ENCODE measurements around the gene CD83. TPM values are rescaled to one million over a fixed set of nuclear protein-coding genes. Genes with fewer than 3 reads are reported as not detected.
"Not testable (repeated sequence)": the region's sequence is repeated elsewhere in the genome, so short reads cannot be mapped to it uniquely, and the experiment has no call there.

CD83 gene
- total RNA-seq, 1 donor: 1.4 TPM

GRCh38 chr6:14072084-14072483 lies 45.5 kb upstream of the CD83 start:
- Histone ChIP-seq H3K4me2 (ENCODE audit: insufficient read depth, low read length) (no peak overlapping the region), H4K20me1 (ENCODE audit: insufficient read depth, low read length) (no peaks in the 10 kb centered on the region), H3K27ac (ENCODE audit: low read depth, low read length) (no peak overlapping the region), H3K79me2 (ENCODE audit: insufficient read depth, low read length) (no peaks in the 10 kb centered on the region), H2AFZ (ENCODE audit: low read length) (no peak overlapping the region), H3K4me3 (ENCODE audit: insufficient read depth, low read length) (no peak overlapping the region), H3K4me1 (ENCODE audit: insufficient read depth, low read length) (peaks cover 24% of the 10 kb centered on the region), H3K36me3 (ENCODE audit: insufficient read depth, low read length) (no peaks in the 10 kb centered on the region), H3K27me3 (ENCODE audit: insufficient read depth, low read length) (no peaks in the 10 kb centered on the region), H3K9me3 (ENCODE audit: low read depth, low read length) (no peaks in the 10 kb centered on the region)
- peak; percentile 30 for DNase-seq (ENCODE audit: insufficient read length, low spot score, missing footprints)
- TF ChIP-seq CTCF (IDR thresholded peaks at IDR 0.05; ENCODE audit: extremely low read depth, low read depth, low read length): no peak

- DNase-seq (ENCODE audit: insufficient read length, low spot score, missing footprints); H3K36me3 ChIP-seq (ENCODE audit: insufficient read depth, low read length); H2AFZ ChIP-seq (ENCODE audit: low read length); H3K27me3 ChIP-seq (ENCODE audit: insufficient read depth, low read length); H3K79me2 ChIP-seq (ENCODE audit: insufficient read depth, low read length); H3K9me3 ChIP-seq (ENCODE audit: low read depth, low read length); H3K4me1 ChIP-seq (ENCODE audit: insufficient read depth, low read length); H3K4me2 ChIP-seq (ENCODE audit: insufficient read depth, low read length); H3K27ac ChIP-seq (ENCODE audit: low read depth, low read length); H3K4me3 ChIP-seq (ENCODE audit: insufficient read depth, low read length); H4K20me1 ChIP-seq (ENCODE audit: insufficient read depth, low read length): not testable (repeated sequence)
Measured at GRCh38 chr6:14073561-14074354, 43.8 kb upstream of the CD83 start.

GRCh38 chr6:14074476-14075094 lies 43.0 kb upstream of the CD83 start:
- H3K9me3 ChIP-seq (ENCODE audit: low read depth, low read length): no peaks in the 10 kb centered on the region
- H4K20me1 ChIP-seq (ENCODE audit: insufficient read depth, low read length): no peaks in the 10 kb centered on the region
- peak overlapping the region; percentile 42 for H3K27ac ChIP-seq (ENCODE audit: low read depth, low read length)
- DNase-seq (ENCODE audit: insufficient read length, low spot score, missing footprints): no peak
- H3K27me3 ChIP-seq (ENCODE audit: insufficient read depth, low read length): no peaks in the 10 kb centered on the region
- no peaks in the 10 kb centered on the region for H3K79me2 ChIP-seq (ENCODE audit: insufficient read depth, low read length)
- no peaks in the 10 kb centered on the region for H3K36me3 ChIP-seq (ENCODE audit: insufficient read depth, low read length)
- H3K4me3 ChIP-seq (ENCODE audit: insufficient read depth, low read length): peak overlapping the region; percentile 64
- H3K4me2 ChIP-seq (ENCODE audit: insufficient read depth, low read length): peak overlapping the region; percentile 77
- peaks cover 14% of the 10 kb centered on the region for H3K4me1 ChIP-seq (ENCODE audit: insufficient read depth, low read length)
- H2AFZ ChIP-seq (ENCODE audit: low read length): peak overlapping the region; percentile 86
- no peak for TF ChIP-seq CTCF (IDR thresholded peaks at IDR 0.05; ENCODE audit: extremely low read depth, low read depth, low read length)

GRCh38 chr6:14075095-14075503 lies 42.5 kb upstream of the CD83 start:
- Histone ChIP-seq H3K79me2 (ENCODE audit: insufficient read depth, low read length) (no peaks in the 10 kb centered on the region), H3K36me3 (ENCODE audit: insufficient read depth, low read length) (no peaks in the 10 kb centered on the region), H3K4me3 (ENCODE audit: insufficient read depth, low read length) (peak overlapping the region; percentile 64), H3K27me3 (ENCODE audit: insufficient read depth, low read length) (no peaks in the 10 kb centered on the region), H3K4me1 (ENCODE audit: insufficient read depth, low read length) (peaks cover 16% of the 10 kb centered on the region), H3K4me2 (ENCODE audit: insufficient read depth, low read length) (peak overlapping the region; percentile 77), H4K20me1 (ENCODE audit: insufficient read depth, low read length) (no peaks in the 10 kb centered on the region), H3K27ac (ENCODE audit: low read depth, low read length) (peak overlapping the region; percentile 42), H3K9me3 (ENCODE audit: low read depth, low read length) (no peaks in the 10 kb centered on the region), H2AFZ (ENCODE audit: low read length) (peak overlapping the region; percentile 86)
- no peak for DNase-seq (ENCODE audit: insufficient read length, low spot score, missing footprints)
- no peak for TF ChIP-seq CTCF (IDR thresholded peaks at IDR 0.05; ENCODE audit: extremely low read depth, low read depth, low read length)

Measured in osteoblast (primary cell).